CD8-positive, alpha-beta memory T cell (primary cell): ENCODE measurements around the gene UGGT1. TPM values are rescaled to one million over a fixed set of nuclear protein-coding genes. Genes with fewer than 3 reads are reported as not detected.
"Not testable (repeated sequence)": the region's sequence is repeated elsewhere in the genome, so short reads cannot be mapped to it uniquely, and the experiment has no call there.

Experiments
- CTCF ChIA-PET: fragments of 350-600 bp; sonication (Branson Sonifier 250); formaldehyde crosslinking; loops from one replicate; lab custom pipeline; 2021; ENCODE audit warnings: antibody characterized with exemption; lab: Charles Lee
- POLR2A ChIA-PET: fragments of 350-600 bp; sonication (Branson Sonifier 250); formaldehyde crosslinking; loops from one replicate; lab custom pipeline; 2021; ENCODE audit warnings: antibody characterized with exemption; lab: Charles Lee
- DNase-seq, 5 donors: peaks; one replicate each; pipeline versions ENCODE4 v3.0.0 to v3.0.0-alpha.2; 2020 to 2022; ENCODE audit warnings: mixed read lengths in 1 of 5
- H3K27ac ChIP-seq: one replicate; pipeline ENCODE4 v1.7.0; 2013; ENCODE audit warnings: low read depth, mild to moderate bottlenecking, low read length, moderate library complexity
- H3K27me3 ChIP-seq: 2 replicates; pipeline ENCODE4 v1.7.0; 2013; ENCODE audit warnings: low read length, mild to moderate bottlenecking; ENCODE audit not compliant: insufficient read depth, poor library complexity, severe bottlenecking
- H3K36me3 ChIP-seq: 2 replicates; pipeline ENCODE4 v1.7.0; 2013; ENCODE audit warnings: mild to moderate bottlenecking, low read length, moderate library complexity; ENCODE audit not compliant: insufficient read depth
- H3K4me1 ChIP-seq: 2 replicates; pipeline ENCODE4 v1.7.0; 2013; ENCODE audit warnings: mild to moderate bottlenecking, low read length, moderate library complexity; ENCODE audit not compliant: insufficient read depth
- H3K4me3 ChIP-seq: 2 replicates; pipeline ENCODE4 v1.7.0; 2013; ENCODE audit warnings: mild to moderate bottlenecking, low read length
- H3K9me3 ChIP-seq: 2 replicates; pipeline ENCODE4 v1.7.0; 2013; ENCODE audit warnings: mild to moderate bottlenecking, low read length
- H3K27ac Mint-ChIP-seq, 8 donors: one replicate each; pipeline ENCODE4 v1.8.0; 2020 to 2021; ENCODE audit warnings: mixed read lengths in 8 of 8, mild to moderate bottlenecking in 6 of 8, inconsistent platforms in 3 of 8, moderate library complexity in 3 of 8
- H3K27me3 Mint-ChIP-seq, 2 donors: one replicate each; pipeline ENCODE4 v1.8.0; 2020 to 2021; ENCODE audit warnings: mixed read lengths in 2 of 2, mild to moderate bottlenecking in 1 of 2, moderate library complexity in 1 of 2
- H3K36me3 Mint-ChIP-seq, 3 donors: one replicate each; pipeline ENCODE4 v1.8.0; 2020 to 2021; ENCODE audit warnings: mixed read lengths in 3 of 3, inconsistent platforms in 1 of 3, mild to moderate bottlenecking in 1 of 3
- H3K4me1 Mint-ChIP-seq, 3 donors: one replicate each; pipeline ENCODE4 v1.8.0; 2020 to 2021; ENCODE audit warnings: mixed read lengths in 3 of 3, inconsistent platforms in 1 of 3, mild to moderate bottlenecking in 1 of 3
- H3K4me3 Mint-ChIP-seq, 7 donors: one replicate each; pipeline ENCODE4 v1.8.0; 2020 to 2021; ENCODE audit warnings: mixed read lengths in 7 of 7, mild to moderate bottlenecking in 6 of 7, moderate library complexity in 4 of 7, inconsistent platforms in 2 of 7
- H3K9me3 Mint-ChIP-seq, 5 donors: one replicate each; pipeline ENCODE4 v1.8.0; 2020 to 2022; ENCODE audit warnings: mixed read lengths in 5 of 5, mild to moderate bottlenecking in 3 of 5, moderate library complexity in 2 of 5, inconsistent platforms in 1 of 5
- polyA plus RNA-seq: library from polyadenylated mRNA; unstranded; fragments of 300-500 nt; fragmentation: Illumina TruSeq; gene quantifications from one replicate; pipeline ENCODE4 v1.2.3, GENCODE V29; 2021
- total RNA-seq, 2 experiments: library from RNA; stranded (reverse); gene quantifications; one replicate each; pipeline ENCODE4 v1.2.3, GENCODE V29; 2021

UGGT1 gene
- total and polyA plus RNA-seq, 3 experiments from 2014 or later = 16.9 to 55.8 (median 54.0) TPM

- Histone ChIP-seq H3K4me1 (peaks cover 26% of the 10 kb centered on the region), H3K4me3 (no peak overlapping the region), H3K36me3 (no peaks in the 10 kb centered on the region), H3K27me3 (no peaks in the 10 kb centered on the region), H3K27ac (no peak overlapping the region), H3K9me3 (no peaks in the 10 kb centered on the region)
- peak overlapping the region in 5 of 8 donors; percentile 2 to 87 (median 74) for H3K27ac Mint-ChIP-seq
- H3K27me3 Mint-ChIP-seq = peaks cover 0 to 3% of the 10 kb centered on the region in 2 donors
- H3K36me3 Mint-ChIP-seq = peaks cover 0 to 22% (median 7%) of the 10 kb centered on the region in 3 donors
- H3K9me3 Mint-ChIP-seq = no peaks in the 10 kb centered on the region
- peak overlapping the region in 1 of 7 donors; percentile 6 for H3K4me3 Mint-ChIP-seq
- peaks cover 19 to 30% (median 29%) of the 10 kb centered on the region in 3 donors for H3K4me1 Mint-ChIP-seq
- CTCF ChIA-PET = no interaction called here
- POLR2A ChIA-PET = no interaction called here
- DNase-seq = no peak
Measured at GRCh38 chr2:128196471-128196931, 105.5 kb downstream of the UGGT1 start.

- Mint-ChIP-seq H3K27me3 (peaks cover 0 to 3% of the 10 kb centered on the region in 2 donors), H3K9me3 (no peaks in the 10 kb centered on the region), H3K4me3 (no peak overlapping the region), H3K4me1 (peaks cover 19 to 30% (median 29%) of the 10 kb centered on the region in 3 donors), H3K27ac (peak overlapping the region in 2 of 8 donors; percentile 2 to 28), H3K36me3 (peaks cover 0 to 16% (median 7%) of the 10 kb centered on the region in 3 donors)
- no peak overlapping the region for H3K4me3 ChIP-seq
- ChIA-PET CTCF (no interaction called here), POLR2A (no interaction called here)
- H3K9me3 ChIP-seq = no peaks in the 10 kb centered on the region
- no peaks in the 10 kb centered on the region for H3K27me3 ChIP-seq
- no peak for DNase-seq
- H3K27ac ChIP-seq = no peak overlapping the region
- H3K36me3 ChIP-seq = no peaks in the 10 kb centered on the region
- peaks cover 26% of the 10 kb centered on the region for H3K4me1 ChIP-seq
Measured at GRCh38 chr2:128197059-128197458, 106.1 kb downstream of the UGGT1 start.

- Histone ChIP-seq H3K36me3 (no peaks in the 10 kb centered on the region), H3K4me3 (no peak overlapping the region), H3K4me1 (peaks cover 26% of the 10 kb centered on the region), H3K9me3 (no peaks in the 10 kb centered on the region), H3K27me3 (no peaks in the 10 kb centered on the region), H3K27ac (no peak overlapping the region)
- H3K36me3 Mint-ChIP-seq = peaks cover 0 to 6% (median 2%) of the 10 kb centered on the region in 3 donors
- ChIA-PET CTCF (no interaction called here), POLR2A (no interaction called here)
- peaks cover 19 to 30% (median 29%) of the 10 kb centered on the region in 3 donors for H3K4me1 Mint-ChIP-seq
- H3K27ac Mint-ChIP-seq = peak overlapping the region in 1 of 8 donors; percentile 12
- H3K4me3 Mint-ChIP-seq = no peak overlapping the region
- no peaks in the 10 kb centered on the region for H3K9me3 Mint-ChIP-seq
- no peak for DNase-seq
- H3K27me3 Mint-ChIP-seq = peaks cover 0 to 3% of the 10 kb centered on the region in 2 donors
Measured at GRCh38 chr2:128198656-128199055, 107.7 kb downstream of the UGGT1 start.

DNA sequence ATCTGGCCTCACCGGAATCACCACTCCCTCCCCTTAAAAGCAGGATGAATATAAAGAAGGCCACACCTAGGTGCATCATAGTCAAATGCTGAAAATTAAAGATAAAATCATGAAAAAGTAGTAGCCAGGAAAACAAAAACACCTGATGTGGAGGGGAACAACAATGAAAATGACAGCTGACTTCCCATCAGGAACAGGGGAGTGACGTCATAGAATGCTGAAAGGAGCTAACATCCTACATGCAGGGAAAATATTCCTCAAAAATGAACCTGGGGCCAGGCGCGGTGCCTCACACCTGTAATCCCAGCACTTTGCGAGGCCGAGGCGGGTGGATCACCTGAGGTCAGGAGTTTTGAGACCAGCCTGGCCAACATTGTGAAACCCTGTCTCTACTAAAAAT, 108.1 kb downstream of the UGGT1 start:
- Histone ChIP-seq H3K4me1 (peaks cover 26% of the 10 kb centered on the region), H3K9me3 (no peaks in the 10 kb centered on the region), H3K27me3 (no peaks in the 10 kb centered on the region), H3K27ac (no peak overlapping the region), H3K4me3 (no peak overlapping the region), H3K36me3 (no peaks in the 10 kb centered on the region)
- Mint-ChIP-seq H3K27me3 (peaks cover 0 to 4% of the 10 kb centered on the region in 2 donors), H3K36me3 (peaks cover 0 to 4% (median 2%) of the 10 kb centered on the region in 3 donors), H3K4me1 (peaks cover 19 to 30% (median 29%) of the 10 kb centered on the region in 3 donors), H3K27ac (peak overlapping the region in 1 of 8 donors; percentile 31), H3K9me3 (no peaks in the 10 kb centered on the region), H3K4me3 (no peak overlapping the region)
- CTCF ChIA-PET = no interaction called here
- POLR2A ChIA-PET = no interaction called here
- DNase-seq = no peak

GRCh38 chr2:128202791-128203190, 111.8 kb downstream of the UGGT1 start:
- H3K9me3 ChIP-seq = no peaks in the 10 kb centered on the region
- no peaks in the 10 kb centered on the region for H3K27me3 ChIP-seq
- CTCF ChIA-PET = no interaction called here
- no peak overlapping the region for H3K4me3 ChIP-seq
- Mint-ChIP-seq H3K36me3 (no peaks in the 10 kb centered on the region), H3K27ac (no peak overlapping the region), H3K4me3 (no peak overlapping the region), H3K27me3 (peaks cover 0 to 3% of the 10 kb centered on the region in 2 donors), H3K4me1 (no peaks in the 10 kb centered on the region), H3K9me3 (peaks cover 0 to 9% (median 0%) of the 10 kb centered on the region in 5 donors)
- H3K4me1 ChIP-seq = no peaks in the 10 kb centered on the region
- POLR2A ChIA-PET = no interaction called here
- H3K27ac ChIP-seq = no peak overlapping the region
- no peaks in the 10 kb centered on the region for H3K36me3 ChIP-seq
- DNase-seq = no peak

DNA sequence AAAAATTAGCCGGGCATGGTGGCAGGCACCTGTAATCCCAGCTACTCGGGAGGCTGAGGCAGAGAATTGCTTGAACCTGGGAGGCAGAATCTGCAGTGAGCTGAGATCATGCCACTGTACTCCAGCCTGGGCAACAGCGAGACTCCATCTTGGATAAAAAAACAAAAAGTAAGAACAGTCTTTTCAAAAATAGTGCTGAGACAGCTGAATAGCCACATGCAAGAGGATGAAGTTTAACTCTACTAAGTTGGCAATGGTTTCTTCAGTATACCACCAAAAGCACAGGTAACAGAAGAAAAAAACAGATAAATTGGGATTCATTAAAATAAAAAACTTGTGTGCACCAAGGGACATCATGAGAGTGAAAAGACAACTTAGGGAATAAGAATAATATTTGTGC, 115.2 kb downstream of the UGGT1 start:
- Histone ChIP-seq H3K4me1 (no peaks in the 10 kb centered on the region), H3K27ac (no peak overlapping the region), H3K4me3 (no peak overlapping the region), H3K36me3 (no peaks in the 10 kb centered on the region), H3K27me3 (no peaks in the 10 kb centered on the region), H3K9me3 (no peaks in the 10 kb centered on the region)
- Mint-ChIP-seq H3K27ac (no peak overlapping the region), H3K9me3 (peaks cover 0 to 9% (median 0%) of the 10 kb centered on the region in 5 donors), H3K4me1 (no peaks in the 10 kb centered on the region), H3K4me3 (no peak overlapping the region), H3K36me3 (no peaks in the 10 kb centered on the region), H3K27me3 (peaks cover 0 to 3% of the 10 kb centered on the region in 2 donors)
- DNase-seq = no peak
- POLR2A ChIA-PET = no interaction called here
- CTCF ChIA-PET = no interaction called here

DNA sequence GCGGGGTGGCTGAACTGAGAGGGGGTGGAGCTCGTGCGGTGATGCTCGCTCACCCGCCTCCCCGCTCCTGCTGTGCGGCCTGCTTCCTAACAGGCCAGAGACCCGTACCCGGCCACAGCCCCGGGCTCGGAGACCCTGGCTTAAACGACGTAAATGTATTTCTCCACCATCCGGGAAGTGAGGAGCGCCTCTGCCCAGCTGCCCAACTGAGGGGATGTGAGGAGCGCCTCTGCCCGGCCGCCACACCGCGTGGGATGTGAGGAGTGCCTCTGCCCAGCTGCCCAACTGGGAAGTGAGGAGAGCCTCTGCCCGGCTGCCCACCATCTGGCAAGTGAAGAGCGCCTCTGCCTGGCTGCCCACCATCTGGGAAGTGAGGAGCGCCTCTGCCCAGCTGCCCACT, 117.0 kb downstream of the UGGT1 start:
- H3K4me3 ChIP-seq = no peak overlapping the region

DNA sequence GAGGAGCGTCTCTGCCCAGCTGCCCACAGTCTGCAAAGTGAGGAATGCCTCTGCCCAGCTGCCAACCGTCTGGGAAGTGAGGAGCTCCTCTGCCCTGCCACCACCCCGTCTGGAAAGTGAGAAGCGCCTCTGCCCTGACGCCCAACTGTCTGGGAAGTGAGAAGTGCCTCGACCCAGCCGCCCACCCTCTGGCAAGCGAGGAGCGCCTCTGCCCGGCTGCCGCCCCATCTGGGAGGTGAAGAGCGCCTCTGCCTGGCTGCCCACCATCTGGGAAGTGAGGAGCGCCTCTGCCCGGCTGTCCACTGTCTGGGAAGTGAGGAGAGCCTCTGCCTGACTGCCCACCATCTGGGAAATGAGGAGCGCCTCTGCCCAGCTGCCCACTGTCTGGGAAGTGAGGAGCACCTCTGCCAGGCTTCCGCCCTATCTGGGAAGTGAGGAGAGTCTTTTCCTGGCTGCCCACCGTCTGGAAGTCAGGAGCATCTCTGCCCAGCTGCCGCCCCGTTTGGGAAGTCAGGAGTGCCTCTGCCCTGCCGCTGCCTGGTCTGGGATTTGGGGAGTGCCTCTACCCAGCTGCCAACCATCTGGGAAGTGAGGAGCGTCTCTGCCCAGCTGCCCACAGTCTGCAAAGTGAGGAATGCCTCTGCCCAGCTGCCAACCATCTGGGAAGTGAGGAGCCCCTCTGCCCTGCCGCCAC, 117.8 kb downstream of the UGGT1 start:
- H3K4me3 ChIP-seq, H3K4me1 Mint-ChIP-seq, H3K27ac Mint-ChIP-seq, H3K27me3 ChIP-seq, POLR2A ChIA-PET, H3K36me3 ChIP-seq, DNase-seq, H3K9me3 ChIP-seq, H3K9me3 Mint-ChIP-seq, H3K4me3 Mint-ChIP-seq, H3K27me3 Mint-ChIP-seq, H3K4me1 ChIP-seq, H3K27ac ChIP-seq, H3K36me3 Mint-ChIP-seq, CTCF ChIA-PET: not testable (repeated sequence)

More for the DNA sequence above, 117.0 kb downstream of the UGGT1 start:
- Histone ChIP-seq H3K27ac (no peak overlapping the region), H3K27me3 (no peaks in the 10 kb centered on the region), H3K9me3 (no peaks in the 10 kb centered on the region), H3K4me1 (no peaks in the 10 kb centered on the region), H3K36me3 (no peaks in the 10 kb centered on the region)
- ChIA-PET POLR2A (no interaction called here), CTCF (no interaction called here)
- H3K27ac Mint-ChIP-seq = no peak overlapping the region
- H3K4me3 Mint-ChIP-seq = no peak overlapping the region
- H3K4me1 Mint-ChIP-seq = no peaks in the 10 kb centered on the region
- DNase-seq = no peak
- H3K36me3 Mint-ChIP-seq = no peaks in the 10 kb centered on the region
- H3K27me3 Mint-ChIP-seq = peaks cover under 1 to 3% of the 10 kb centered on the region in 2 donors
- H3K9me3 Mint-ChIP-seq = peaks cover 0 to 9% (median 0%) of the 10 kb centered on the region in 5 donors
